Activated T-helper 2 cell treated with anti-CD3 and anti-CD28 coated beads, Interferon-gamma antibody, Interleukin-2, Interleukin-4, amounts not matched to agents 10 μg/mL and 5 μg/mL and 100 μg/mL, durations not matched to agents 14 hours and 24 hours and 36 hours (primary cell): ENCODE measurements around the gene GOLGA6C. TPM values are rescaled to one million over a fixed set of nuclear protein-coding genes. Genes with fewer than 3 reads are reported as not detected.
"Not testable (repeated sequence)": the region's sequence is repeated elsewhere in the genome, so short reads cannot be mapped to it uniquely, and the experiment has no call there.

ENCODE experiments used
- DNase-seq: peaks from one replicate; pipeline ENCODE4 v3.0.0; 2021; ENCODE audit warnings: low spot score
- H3K27ac Mint-ChIP-seq: one replicate; pipeline ENCODE4 v1.8.0; 2021; ENCODE audit warnings: mixed read lengths
- H3K27me3 Mint-ChIP-seq: one replicate; pipeline ENCODE4 v1.8.0; 2021; ENCODE audit warnings: low read depth, mixed read lengths
- H3K36me3 Mint-ChIP-seq: one replicate; pipeline ENCODE4 v1.8.0; 2021; ENCODE audit warnings: low read depth, mixed read lengths
- H3K4me1 Mint-ChIP-seq: one replicate; pipeline ENCODE4 v1.8.0; 2021; ENCODE audit warnings: low read depth, mixed read lengths
- H3K4me3 Mint-ChIP-seq: one replicate; pipeline ENCODE4 v1.8.0; 2021; ENCODE audit warnings: low read depth, mild to moderate bottlenecking, moderate library complexity, mixed read lengths
- H3K9me3 Mint-ChIP-seq: one replicate; pipeline ENCODE4 v1.8.0; 2021; ENCODE audit warnings: mixed read lengths
- intact Hi-C: fragments of 100-400 bp; cut with micrococcal nuclease; formaldehyde crosslinking; loops from one replicate; pipeline ENCODE4 v1.15.1; 2023
- total RNA-seq: library from RNA; stranded (reverse); gene quantifications from 2 replicates; pipeline ENCODE4 v1.2.3, GENCODE V29; 2022

Gene GOLGA6C
- total RNA-seq, 1 donor from 2014 or later = not detected

DNA sequence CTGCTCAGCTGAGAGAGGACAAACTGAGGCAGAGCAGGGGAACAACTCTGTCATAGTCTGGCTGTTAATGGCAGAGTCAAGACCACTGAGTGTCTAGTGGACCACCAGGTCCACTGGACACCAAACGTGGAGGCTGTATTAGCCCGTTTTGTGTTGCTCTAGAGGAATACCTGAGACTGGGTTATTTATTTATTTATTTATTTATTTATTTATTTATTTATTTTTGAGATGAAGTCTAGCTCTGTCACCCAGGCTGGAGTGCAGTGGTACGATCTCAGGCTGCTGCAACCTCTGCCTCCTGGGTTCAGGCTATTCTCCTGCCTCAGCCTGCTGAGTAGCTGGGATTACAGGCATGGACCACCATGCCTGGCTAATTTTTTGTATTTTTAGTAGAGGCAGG is 40.6 kb upstream of the GOLGA6C start:
- H3K4me3 Mint-ChIP-seq, H3K27ac Mint-ChIP-seq, intact Hi-C loops, H3K4me1 Mint-ChIP-seq, DNase-seq, H3K27me3 Mint-ChIP-seq, H3K9me3 Mint-ChIP-seq: not testable (repeated sequence)
- peaks cover 12% of the 10 kb centered on the region for H3K36me3 Mint-ChIP-seq

DNA sequence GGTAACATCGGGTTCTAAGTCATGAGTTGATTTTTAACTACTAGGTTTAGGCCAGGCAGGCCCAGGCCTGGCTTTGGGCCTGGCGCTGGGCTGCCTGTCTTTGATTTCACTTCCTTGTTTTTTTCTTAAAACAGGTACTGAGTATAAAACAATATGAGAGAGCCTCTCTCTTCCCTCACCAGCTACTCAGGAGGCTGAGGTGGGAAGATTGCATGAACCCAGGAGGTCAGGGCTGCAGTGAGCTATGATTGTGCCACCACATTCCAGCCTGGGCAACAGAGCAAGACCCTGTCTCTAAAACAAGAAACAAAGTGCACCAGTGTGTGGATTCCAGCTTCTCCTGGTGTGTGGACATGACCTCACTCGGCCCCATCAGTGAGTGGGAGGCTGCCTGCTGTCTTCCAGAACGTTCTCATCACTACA is 38.6 kb upstream of the GOLGA6C start:
- DNase-seq, H3K4me3 Mint-ChIP-seq, H3K4me1 Mint-ChIP-seq, H3K27ac Mint-ChIP-seq, H3K36me3 Mint-ChIP-seq, H3K27me3 Mint-ChIP-seq, H3K9me3 Mint-ChIP-seq, intact Hi-C loops: not testable (repeated sequence)

DNA sequence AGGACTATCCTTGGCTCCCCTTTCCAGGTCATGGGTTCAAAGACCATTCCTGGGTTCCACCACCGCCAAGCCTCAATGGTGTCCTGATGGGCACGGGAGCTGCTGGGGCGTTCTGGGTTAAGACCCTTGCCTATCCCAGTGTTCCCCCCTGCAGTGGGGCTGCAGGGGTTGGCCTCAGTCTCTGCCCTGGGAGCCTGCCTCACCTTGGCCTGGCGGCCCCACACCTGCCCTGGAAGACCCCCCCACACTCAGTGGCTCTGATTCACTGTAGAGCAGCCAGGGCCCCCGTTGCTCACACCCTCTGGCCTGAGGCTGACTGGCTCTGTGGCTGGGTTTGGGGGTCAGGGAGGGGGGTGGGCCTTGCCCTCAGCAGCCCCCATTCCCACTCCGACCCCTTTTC is 34.4 kb upstream of the GOLGA6C start:
- no peaks in the 10 kb centered on the region for H3K27me3 Mint-ChIP-seq
- DNase-seq = no peak
- no peak overlapping the region for H3K4me3 Mint-ChIP-seq
- intact Hi-C loops = no loop called here
- no peaks in the 10 kb centered on the region for H3K36me3 Mint-ChIP-seq
- no peaks in the 10 kb centered on the region for H3K9me3 Mint-ChIP-seq
- no peak overlapping the region for H3K27ac Mint-ChIP-seq
- no peaks in the 10 kb centered on the region for H3K4me1 Mint-ChIP-seq

DNA sequence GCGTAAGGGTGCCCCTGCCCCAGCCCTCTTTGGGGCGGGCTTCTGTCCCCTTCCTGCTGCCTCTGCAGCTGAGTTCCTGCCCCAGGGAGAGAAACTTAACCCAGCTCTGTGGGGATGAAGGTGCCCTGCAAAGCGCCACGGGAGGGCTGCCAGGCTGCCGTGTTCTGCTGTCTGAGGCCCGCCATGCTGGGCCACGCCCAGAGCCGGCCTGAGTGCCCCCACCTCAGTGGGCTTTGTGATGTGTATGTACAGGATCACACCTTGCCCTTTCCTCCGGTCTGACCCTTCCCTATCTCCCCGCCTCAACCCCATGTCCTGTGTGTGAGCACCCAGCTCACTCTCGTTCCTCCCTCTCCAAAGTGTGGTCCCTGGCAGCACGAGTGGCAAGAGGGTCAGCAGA is 33.9 kb upstream of the GOLGA6C start:
- intact Hi-C loops = no loop called here
- H3K4me3 Mint-ChIP-seq = no peak overlapping the region
- no peaks in the 10 kb centered on the region for H3K36me3 Mint-ChIP-seq
- H3K4me1 Mint-ChIP-seq = no peaks in the 10 kb centered on the region
- no peaks in the 10 kb centered on the region for H3K9me3 Mint-ChIP-seq
- no peak overlapping the region for H3K27ac Mint-ChIP-seq
- no peaks in the 10 kb centered on the region for H3K27me3 Mint-ChIP-seq
- no peak for DNase-seq

DNA sequence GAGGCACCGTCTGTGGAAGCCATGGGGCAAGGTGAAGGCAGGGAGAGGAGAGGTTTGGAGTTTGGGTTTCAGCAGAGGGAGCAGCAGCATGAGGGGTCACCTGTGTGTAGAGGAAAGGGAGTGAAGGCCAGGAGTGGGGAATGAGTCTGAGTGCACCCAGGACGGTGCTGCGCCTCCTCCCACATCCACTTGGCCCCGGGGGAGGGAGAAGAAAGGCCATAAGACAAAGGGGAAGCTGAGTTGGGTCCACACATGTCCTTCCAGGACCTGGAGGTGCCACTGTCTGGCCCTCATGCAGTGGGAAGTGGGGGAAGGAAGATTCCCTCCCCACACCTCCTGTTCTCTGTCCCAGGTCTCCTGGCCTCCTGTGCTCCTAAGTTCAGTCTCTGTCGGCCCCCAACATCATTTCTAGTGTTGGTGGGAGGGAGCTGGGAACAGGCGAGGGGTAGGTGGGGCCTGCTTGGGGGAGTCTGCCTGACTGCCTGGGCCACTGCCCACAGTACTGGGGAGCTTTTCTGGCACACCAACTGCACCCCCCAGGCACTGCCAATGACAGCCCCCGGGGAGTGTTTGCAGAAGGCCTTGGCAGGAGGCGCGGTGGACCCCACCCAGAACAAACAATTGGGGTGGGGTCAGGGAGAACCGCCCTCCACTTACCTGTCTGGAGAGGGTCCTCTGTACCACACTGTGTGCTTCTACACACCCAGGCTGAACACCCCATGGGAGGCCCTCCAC is 32.9 kb upstream of the GOLGA6C start:
- H3K9me3 Mint-ChIP-seq, H3K27ac Mint-ChIP-seq, H3K36me3 Mint-ChIP-seq, H3K4me3 Mint-ChIP-seq, H3K27me3 Mint-ChIP-seq, H3K4me1 Mint-ChIP-seq, DNase-seq, intact Hi-C loops: not testable (repeated sequence)

DNA sequence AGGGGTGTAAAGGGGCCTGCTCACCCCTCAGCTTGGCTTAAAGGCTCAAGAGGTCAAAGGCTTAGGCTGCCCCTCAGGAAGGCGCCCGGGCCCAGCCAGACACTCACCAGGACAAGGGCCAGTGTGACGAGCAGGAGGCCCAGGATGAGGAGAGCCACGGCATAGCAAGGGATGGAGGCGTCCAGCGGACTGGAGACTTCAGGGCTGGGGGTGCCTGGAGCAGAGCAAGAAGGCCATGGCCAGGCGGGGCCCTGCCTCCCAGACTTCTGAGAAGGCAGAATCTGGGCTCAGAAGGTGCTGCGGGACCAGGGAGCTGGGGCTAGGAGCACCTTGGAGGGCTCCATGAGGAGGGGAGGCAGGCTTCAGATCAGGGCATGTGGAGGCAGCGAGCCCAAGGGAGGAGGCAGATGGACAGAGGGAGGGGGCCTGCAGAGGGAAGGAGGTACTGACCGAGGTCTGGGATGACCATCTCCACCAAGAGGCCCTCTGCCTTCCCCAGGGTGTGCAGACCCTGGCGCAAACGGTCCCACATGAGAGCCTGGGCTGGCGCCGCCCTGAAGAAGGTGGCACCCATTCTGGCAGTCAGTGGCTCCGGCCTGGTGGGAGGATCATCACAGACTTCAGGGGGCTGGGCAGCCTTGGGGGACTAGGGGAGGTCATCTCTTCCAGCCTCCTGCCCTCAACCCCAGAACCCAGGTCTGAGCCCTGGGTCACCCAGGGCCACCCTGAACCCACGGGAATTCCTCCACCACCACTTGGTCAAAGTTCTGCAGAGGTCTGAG is 32.0 kb upstream of the GOLGA6C start:
- no peak for DNase-seq
- intact Hi-C loops = no loop called here
- no peaks in the 10 kb centered on the region for H3K9me3 Mint-ChIP-seq
- no peaks in the 10 kb centered on the region for H3K4me1 Mint-ChIP-seq
- H3K4me3 Mint-ChIP-seq = no peak overlapping the region
- H3K27me3 Mint-ChIP-seq = no peaks in the 10 kb centered on the region
- H3K27ac Mint-ChIP-seq = no peak overlapping the region
- H3K36me3 Mint-ChIP-seq = no peaks in the 10 kb centered on the region

DNA sequence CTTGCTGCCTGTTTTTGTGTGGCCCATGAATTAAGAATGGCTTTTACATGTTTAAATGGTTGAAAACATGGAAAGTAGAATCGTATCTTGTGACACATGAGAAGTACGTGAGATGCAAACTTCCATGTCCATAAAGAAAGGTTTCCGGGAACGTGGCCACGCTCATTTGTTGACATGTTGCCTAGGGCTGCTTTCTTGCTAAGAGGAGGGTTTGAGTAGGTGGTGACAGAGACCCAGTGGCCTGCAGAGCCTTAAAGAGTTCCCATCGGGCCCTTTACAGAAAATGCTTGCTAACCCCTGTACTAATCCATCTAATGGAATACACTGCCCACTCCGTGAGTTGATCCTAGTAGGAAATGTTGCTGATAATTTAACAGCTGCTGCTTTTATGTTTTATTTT is 31.0 kb upstream of the GOLGA6C start:
- H3K4me1 Mint-ChIP-seq, DNase-seq, intact Hi-C loops, H3K27ac Mint-ChIP-seq, H3K27me3 Mint-ChIP-seq, H3K9me3 Mint-ChIP-seq, H3K4me3 Mint-ChIP-seq, H3K36me3 Mint-ChIP-seq: not testable (repeated sequence)

DNA sequence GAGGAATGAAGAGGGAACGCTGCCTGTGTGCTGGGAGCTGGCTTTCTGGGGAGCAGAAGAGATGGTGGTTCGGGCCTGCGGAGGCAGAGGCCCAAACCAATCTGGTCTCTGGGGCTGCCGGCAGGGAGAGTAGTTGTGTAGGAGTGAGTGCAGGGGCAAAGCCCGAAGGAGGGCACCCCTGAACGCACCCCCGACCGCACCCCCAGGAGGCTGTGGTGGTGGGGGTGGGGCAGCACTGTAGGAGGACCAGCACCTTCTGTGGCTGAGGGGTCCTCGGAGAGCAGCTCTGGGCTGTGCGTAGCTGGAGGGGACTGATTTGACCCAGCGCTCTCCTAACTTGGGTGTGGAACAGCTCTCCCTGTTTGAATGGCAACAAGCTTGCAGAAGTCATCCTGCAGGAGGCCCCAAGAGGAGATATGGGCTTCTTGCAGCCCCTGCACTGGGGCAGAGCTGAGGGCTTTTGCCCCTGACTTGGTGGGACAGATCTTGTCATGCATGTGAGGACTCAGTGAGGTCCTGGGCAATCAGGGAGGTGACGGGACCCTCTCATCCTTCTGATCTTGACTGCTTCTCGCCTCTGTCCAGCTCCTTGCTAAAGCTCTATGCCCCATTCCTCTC is 30.4 kb upstream of the GOLGA6C start:
- H3K9me3 Mint-ChIP-seq = no peaks in the 10 kb centered on the region
- no peak overlapping the region for H3K27ac Mint-ChIP-seq
- intact Hi-C loops = no loop called here
- no peaks in the 10 kb centered on the region for H3K4me1 Mint-ChIP-seq
- peaks cover 3% of the 10 kb centered on the region for H3K27me3 Mint-ChIP-seq
- no peak overlapping the region for H3K4me3 Mint-ChIP-seq
- no peak for DNase-seq
- no peaks in the 10 kb centered on the region for H3K36me3 Mint-ChIP-seq

DNA sequence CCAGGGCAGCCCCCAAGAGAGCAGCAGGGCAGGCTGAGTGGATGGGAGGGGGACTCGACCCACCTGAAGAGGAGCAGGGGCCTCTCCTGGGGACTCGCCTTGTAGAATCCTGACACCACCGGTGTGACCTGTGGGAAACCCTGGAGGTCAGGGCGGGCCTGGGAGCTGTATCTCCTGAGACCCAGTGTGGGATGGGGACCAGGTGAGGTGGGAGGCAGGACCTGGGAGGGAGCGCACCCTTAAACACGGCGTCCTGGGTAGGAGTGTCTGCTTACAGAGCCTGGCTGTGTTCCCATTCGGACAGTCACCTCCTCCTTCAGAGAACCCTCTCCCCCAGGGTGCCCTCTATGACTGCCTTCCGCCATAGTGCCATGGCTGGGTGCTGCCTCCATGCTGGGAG is 29.3 kb upstream of the GOLGA6C start:
- Mint-ChIP-seq H3K36me3 (no peaks in the 10 kb centered on the region), H3K27me3 (peaks cover 3% of the 10 kb centered on the region), H3K4me1 (no peaks in the 10 kb centered on the region), H3K4me3 (no peak overlapping the region), H3K27ac (no peak overlapping the region), H3K9me3 (no peaks in the 10 kb centered on the region)
- intact Hi-C loops = no loop called here
- DNase-seq = no peak

DNA sequence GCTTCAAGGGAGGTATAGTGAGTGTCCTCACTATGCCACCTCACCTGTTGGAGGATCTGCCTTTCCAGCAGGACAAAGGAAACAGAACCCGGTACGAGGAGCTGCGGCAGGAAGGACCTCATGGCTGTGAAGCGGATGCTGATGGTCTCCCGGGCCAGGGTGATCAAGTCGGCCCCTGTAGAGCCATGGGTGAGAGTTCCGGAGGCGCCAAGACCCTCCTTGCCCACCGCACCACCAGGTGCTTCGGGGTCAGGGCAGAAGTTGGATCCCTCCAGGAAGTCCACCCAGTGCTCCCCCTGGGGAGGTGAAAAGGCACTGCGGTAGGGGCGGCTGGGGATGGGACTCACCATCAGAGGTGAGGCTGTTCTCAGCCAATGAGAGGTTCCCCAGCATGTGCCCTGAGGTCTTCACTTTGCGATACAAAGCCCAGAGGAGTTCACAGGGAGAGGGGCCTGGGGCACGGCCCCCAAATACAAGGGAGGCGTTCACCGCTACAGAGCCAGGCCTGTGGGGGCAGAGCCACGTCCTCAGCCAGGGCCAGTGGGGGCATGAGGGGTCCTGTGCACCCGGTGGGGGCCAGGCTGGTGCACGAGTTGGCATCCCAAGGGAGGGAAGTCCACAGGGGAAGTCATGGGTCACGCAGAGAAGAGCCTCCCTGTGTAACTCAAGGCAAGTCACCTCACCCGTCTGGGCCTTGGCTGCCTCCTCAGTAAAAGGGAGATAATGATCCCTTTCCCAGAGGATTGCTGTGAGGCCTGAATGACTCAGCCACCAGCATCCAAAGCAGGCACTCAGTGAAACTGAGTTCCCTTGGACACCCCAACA is 28.7 kb upstream of the GOLGA6C start:
- intact Hi-C loops = no loop called here
- Mint-ChIP-seq H3K27ac (no peak overlapping the region), H3K36me3 (no peaks in the 10 kb centered on the region), H3K9me3 (no peaks in the 10 kb centered on the region), H3K4me1 (no peaks in the 10 kb centered on the region), H3K27me3 (peaks cover 3% of the 10 kb centered on the region), H3K4me3 (no peak overlapping the region)
- DNase-seq = no peak

DNA sequence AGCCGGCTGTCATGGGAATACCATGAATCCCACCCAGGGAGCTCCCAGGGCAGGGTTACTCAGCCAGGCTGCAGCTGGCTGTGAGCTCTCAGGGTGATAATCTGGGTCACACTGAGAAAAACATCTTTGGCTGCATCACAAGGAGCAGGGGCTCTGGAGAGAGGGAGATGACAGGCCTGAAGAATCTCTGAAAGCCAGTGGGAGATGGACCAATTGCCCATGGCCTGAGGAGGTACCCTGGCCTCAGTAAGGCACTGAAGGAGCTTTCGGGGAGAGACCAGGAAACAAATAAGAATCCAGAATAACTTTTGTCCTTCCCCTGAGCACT is 28.2 kb upstream of the GOLGA6C start:
- DNase-seq = no peak
- no peaks in the 10 kb centered on the region for H3K4me1 Mint-ChIP-seq
- no peak overlapping the region for H3K27ac Mint-ChIP-seq
- H3K27me3 Mint-ChIP-seq = peaks cover 3% of the 10 kb centered on the region
- H3K4me3 Mint-ChIP-seq = no peak overlapping the region
- H3K9me3 Mint-ChIP-seq = no peaks in the 10 kb centered on the region
- intact Hi-C loops = no loop called here
- H3K36me3 Mint-ChIP-seq = no peaks in the 10 kb centered on the region

DNA sequence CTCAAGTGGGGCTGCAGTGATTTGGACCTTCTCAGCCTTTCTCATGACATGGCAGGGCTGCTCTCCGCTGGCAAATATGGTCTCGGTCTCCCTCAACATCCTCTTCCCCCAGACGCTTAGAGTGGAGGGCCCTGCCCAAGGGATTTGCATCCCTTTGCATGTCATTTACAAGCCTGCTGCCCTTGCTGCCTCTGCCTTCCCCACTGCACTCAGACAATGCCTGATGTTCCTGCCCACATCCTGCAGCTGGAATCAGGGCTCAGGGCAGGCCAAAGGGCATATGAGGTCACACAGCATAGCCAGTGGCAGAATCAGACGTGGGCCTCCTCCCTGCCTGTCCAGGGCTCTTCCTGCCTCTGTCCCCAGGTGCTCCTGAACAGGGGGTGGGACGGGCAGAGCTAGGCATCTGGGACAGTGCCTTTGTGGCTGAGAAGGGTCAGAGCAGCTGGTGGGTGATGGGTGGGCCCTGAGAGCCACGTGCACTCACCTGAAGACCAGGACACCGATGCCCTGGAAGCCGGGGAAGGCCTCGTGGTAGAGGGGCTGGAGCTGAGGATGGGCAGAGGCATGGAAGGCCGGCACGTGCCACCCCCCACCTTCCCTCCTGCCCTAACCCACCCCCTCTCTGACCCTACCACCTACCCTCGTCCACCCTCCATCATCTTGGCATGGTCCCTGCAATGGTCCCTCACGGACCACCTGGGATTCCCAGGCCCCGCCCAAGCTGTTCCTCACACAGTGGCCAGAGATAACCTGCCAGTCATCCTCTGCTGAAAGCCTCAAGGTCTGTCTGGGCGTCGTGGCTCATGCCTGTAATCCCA is 27.4 kb upstream of the GOLGA6C start:
- Mint-ChIP-seq H3K36me3 (no peaks in the 10 kb centered on the region), H3K4me3 (no peak overlapping the region), H3K27me3 (peaks cover 3% of the 10 kb centered on the region), H3K27ac (no peak overlapping the region), H3K9me3 (no peaks in the 10 kb centered on the region), H3K4me1 (no peaks in the 10 kb centered on the region)
- DNase-seq = no peak
- intact Hi-C loops = no loop called here
